Upper lobe of right lung (tissue), 1 donor: ENCODE results near the gene C15orf40. TPM values are rescaled to one million over a fixed set of nuclear protein-coding genes. Genes with fewer than 3 reads are reported as not detected.
"Not testable (repeated sequence)": the region's sequence is repeated elsewhere in the genome, so short reads cannot be mapped to it uniquely, and the experiment has no call there.

Source experiments
- ATAC-seq: fragments of 200-7000 bp; cut with Tn5 transposase; one replicate; pipeline ENCODE4 v1.9.1; 2020; ENCODE audit warnings: mild to moderate bottlenecking, moderate library complexity
- DNase-seq: peaks from one replicate; pipeline ENCODE4 v3.0.0-alpha.2; 2020
- H3K27ac ChIP-seq: fragments of 200-600 bp; one replicate; pipeline ENCODE4 v1.8.0; 2022
- H3K27me3 ChIP-seq: fragments of 200-600 bp; one replicate; pipeline ENCODE4 v1.8.0; 2022; ENCODE audit warnings: mild to moderate bottlenecking
- H3K36me3 ChIP-seq: fragments of 200-600 bp; one replicate; pipeline ENCODE4 v1.8.0; 2022
- H3K4me1 ChIP-seq: fragments of 200-600 bp; one replicate; pipeline ENCODE4 v1.8.0; 2022
- H3K4me3 ChIP-seq: fragments of 200-600 bp; one replicate; pipeline ENCODE4 v1.8.0; 2022; ENCODE audit warnings: mild to moderate bottlenecking
- H3K9me3 ChIP-seq: fragments of 200-600 bp; one replicate; pipeline ENCODE4 v1.8.0; 2022
- CTCF ChIP-seq: fragments of 200-600 bp; IDR thresholded peaks from one replicate; pipeline ENCODE4 v1.8.0; 2022; ENCODE audit warnings: antibody characterized with exemption
- intact Hi-C: fragments of 100-400 bp; cut with DNase I; formaldehyde crosslinking; loops from one replicate; pipeline ENCODE4 v1.11.0; 2022
- total RNA-seq: library from RNA; stranded (reverse); fragmentation: NEBNext Ultra II Directional; extraction: Animal tissue kit (Norgen Biotek cat#: 25700); gene quantifications from one replicate; pipeline ENCODE4 v1.2.1, GENCODE V29; 2021
- donor health status: DM: no; HTN: yes; CAD: no; lungs with severe emphysema.

Gene C15orf40
- total RNA-seq, 1 donor from 2014 or later: 23.0 TPM

- intact Hi-C loops: no loop called here
- H3K27ac ChIP-seq: no peak overlapping the region
- DNase-seq (no peak), ATAC-seq (no peak)
- no peaks in the 10 kb centered on the region for H3K27me3 ChIP-seq
- H3K4me1 ChIP-seq: peaks cover 3% of the 10 kb centered on the region
- peaks cover 84% of the 10 kb centered on the region for H3K36me3 ChIP-seq
- no peak overlapping the region for H3K4me3 ChIP-seq
- no peak for TF ChIP-seq CTCF
- H3K9me3 ChIP-seq: no peaks in the 10 kb centered on the region
These were observed 32.7 kb upstream of the C15orf40 start for GRCh38 chr15:83044156-83044555.

- Histone ChIP-seq H3K4me1 (no peaks in the 10 kb centered on the region), H3K9me3 (no peaks in the 10 kb centered on the region), H3K4me3 (no peak overlapping the region), H3K27ac (no peak overlapping the region), H3K36me3 (peaks cover 39% of the 10 kb centered on the region), H3K27me3 (no peaks in the 10 kb centered on the region)
- no peak for TF ChIP-seq CTCF
- intact Hi-C loops: no loop called here
- ATAC-seq: no peak
- DNase-seq: no peak
These were observed 27.8 kb upstream of the C15orf40 start for GRCh38 chr15:83039206-83039605.

GRCh38 chr15:83036253-83036652 is 24.8 kb upstream of the C15orf40 start:
- no peak for ATAC-seq
- Histone ChIP-seq H3K4me3 (no peak overlapping the region), H3K4me1 (no peaks in the 10 kb centered on the region), H3K27me3 (no peaks in the 10 kb centered on the region), H3K9me3 (no peaks in the 10 kb centered on the region), H3K36me3 (peaks cover 22% of the 10 kb centered on the region), H3K27ac (no peak overlapping the region)
- no peak for DNase-seq
- intact Hi-C loops: no loop called here
- TF ChIP-seq CTCF: no peak

DNA sequence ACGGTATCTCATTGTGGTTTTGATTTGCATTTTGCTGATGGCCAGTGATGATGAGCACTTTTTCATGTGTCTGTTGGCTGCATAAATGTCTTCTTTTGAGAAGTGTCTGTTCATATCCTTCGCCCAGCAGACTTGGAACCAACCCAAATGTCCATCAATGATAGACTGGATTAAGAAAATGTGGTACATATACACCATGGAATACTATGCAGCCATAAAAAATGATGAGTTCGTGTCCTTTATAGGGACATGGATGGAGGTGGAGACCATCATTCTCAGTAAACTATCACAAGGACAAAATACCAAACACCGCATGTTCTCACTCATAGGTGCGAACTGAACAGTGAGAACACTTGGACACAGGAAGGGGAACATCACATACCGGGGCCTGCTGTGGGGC is 19.8 kb upstream of the C15orf40 start:
- H3K27ac ChIP-seq, intact Hi-C loops, DNase-seq, H3K27me3 ChIP-seq, H3K9me3 ChIP-seq, ATAC-seq, H3K4me1 ChIP-seq, H3K4me3 ChIP-seq: not testable (repeated sequence)
- H3K36me3 ChIP-seq: peaks cover 45% of the 10 kb centered on the region

DNA sequence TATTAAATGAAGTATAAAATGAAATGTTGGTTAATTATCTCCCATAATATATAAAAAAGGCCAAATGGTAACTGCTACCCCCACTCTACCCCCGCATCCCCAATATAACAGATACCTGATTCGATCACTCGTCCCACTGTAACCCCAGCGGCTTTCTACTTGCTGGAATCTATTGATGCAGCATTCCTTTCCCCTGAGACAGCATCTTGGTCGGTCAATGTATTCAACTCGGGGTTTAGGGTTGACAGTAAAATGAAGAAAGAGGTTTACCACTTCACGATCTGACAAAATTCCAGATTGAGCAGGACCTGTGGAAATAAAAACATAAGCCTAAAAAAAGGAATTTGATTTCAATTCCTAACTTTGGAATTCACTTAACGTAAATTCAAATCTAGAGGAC is 18.6 kb upstream of the C15orf40 start:
- Histone ChIP-seq H3K27ac (no peak overlapping the region), H3K9me3 (no peaks in the 10 kb centered on the region), H3K4me1 (no peaks in the 10 kb centered on the region), H3K36me3 (peaks cover 45% of the 10 kb centered on the region), H3K27me3 (no peaks in the 10 kb centered on the region), H3K4me3 (no peak overlapping the region)
- DNase-seq (no peak), ATAC-seq (no peak)
- intact Hi-C loops: no loop called here
- TF ChIP-seq CTCF: no peak

GRCh38 chr15:83018436-83018835 is 7.0 kb upstream of the C15orf40 start:
- ATAC-seq: no peak
- Histone ChIP-seq H3K9me3 (no peaks in the 10 kb centered on the region), H3K4me1 (no peaks in the 10 kb centered on the region), H3K27ac (no peak overlapping the region), H3K4me3 (no peak overlapping the region), H3K27me3 (no peaks in the 10 kb centered on the region), H3K36me3 (peaks cover 57% of the 10 kb centered on the region)
- intact Hi-C loops: no loop called here
- no peak for TF ChIP-seq CTCF
- DNase-seq: no peak
